T-helper 1 cell treated with Interleukin-12 subunit alpha and Interleukin-12 subunit beta and Interleukin-4 antibody, amounts not matched to agents 30 ng/mL and 1 ng/mL, for 36 hours (primary cell): Measurements from ENCODE around the gene RNMT. TPM values are rescaled to one million over a fixed set of nuclear protein-coding genes. Genes with fewer than 3 reads are reported as not detected.
"Not testable (repeated sequence)": the region's sequence is repeated elsewhere in the genome, so short reads cannot be mapped to it uniquely, and the experiment has no call there.

Experiments used
- intact Hi-C: fragments of 100-400 bp; cut with micrococcal nuclease; formaldehyde crosslinking; loops from one replicate; pipeline ENCODE4 v1.15.1; 2024
- total RNA-seq: library from RNA; stranded (reverse); gene quantifications from 2 replicates; pipeline ENCODE4 v1.2.3, GENCODE V29; 2022

RNMT gene
- total RNA-seq, 1 donor from 2014 or later, result 38.4 TPM

DNA sequence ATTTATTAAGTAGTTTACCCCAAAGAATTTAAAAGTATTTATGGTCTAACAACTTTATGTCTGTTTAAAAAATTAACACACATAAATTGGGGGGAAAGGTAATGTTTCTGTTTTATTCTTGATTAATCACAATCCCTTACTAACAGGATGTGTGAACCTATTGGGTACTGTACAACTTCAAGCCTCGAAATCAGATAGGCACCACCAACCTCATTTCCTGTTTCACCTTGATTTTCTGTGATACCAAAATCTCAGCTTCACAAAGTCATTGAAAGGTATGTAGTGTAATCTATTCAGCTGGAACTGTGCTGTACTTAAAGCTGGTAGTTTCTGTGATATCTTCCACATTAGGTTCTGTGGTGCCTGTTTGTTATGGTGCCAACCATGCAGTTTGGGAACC, 4.0 kb downstream of the RNMT start:
- intact Hi-C loops, result no loop called here

- intact Hi-C loops, result no loop called here
Observed at GRCh38 chr18:13735681-13736080, 9.2 kb downstream of the RNMT start.

DNA sequence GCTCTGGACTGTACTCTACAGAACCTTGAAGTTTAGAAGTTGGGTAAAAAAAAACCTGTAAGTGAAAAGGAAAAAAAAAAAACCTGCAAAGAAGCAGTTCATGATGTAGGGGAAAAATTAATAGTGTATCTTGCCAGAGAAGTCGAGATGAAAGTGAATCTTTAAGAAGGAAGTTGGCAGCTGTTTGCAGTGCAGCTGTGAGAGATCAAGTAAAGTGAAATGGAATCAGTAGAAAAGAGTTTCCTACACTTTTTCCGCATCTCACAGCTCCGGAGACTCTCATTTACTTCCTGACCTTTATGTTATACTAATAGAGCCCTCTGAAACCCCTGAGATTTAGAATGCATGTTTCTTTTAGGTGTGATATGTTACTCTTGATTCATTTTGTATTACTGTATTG, 19.2 kb downstream of the RNMT start:
- intact Hi-C loops, result no loop called here

DNA sequence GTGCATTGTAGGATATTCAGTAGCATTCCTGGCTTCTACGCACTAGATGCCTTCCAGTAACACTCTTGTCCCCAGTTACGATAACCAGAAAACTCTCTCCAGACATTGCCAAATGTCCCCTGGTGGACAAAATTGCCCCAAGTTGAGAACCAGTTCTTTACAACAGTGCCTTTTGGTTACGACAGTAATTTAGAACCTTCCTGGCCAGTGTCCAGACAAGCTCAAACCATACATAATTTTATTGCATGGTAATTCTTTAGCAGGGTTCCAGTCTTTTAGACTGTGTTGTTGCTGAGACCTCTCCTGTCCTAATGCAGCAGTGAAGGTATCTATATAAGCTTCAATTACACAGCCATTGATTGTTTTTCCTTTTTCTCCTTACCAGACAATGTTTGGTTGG, 20.2 kb downstream of the RNMT start:
- intact Hi-C loops, result no loop called here

GRCh38 chr18:13751599-13751998, 25.1 kb downstream of the RNMT start:
- intact Hi-C loops, result not testable (repeated sequence)

DNA sequence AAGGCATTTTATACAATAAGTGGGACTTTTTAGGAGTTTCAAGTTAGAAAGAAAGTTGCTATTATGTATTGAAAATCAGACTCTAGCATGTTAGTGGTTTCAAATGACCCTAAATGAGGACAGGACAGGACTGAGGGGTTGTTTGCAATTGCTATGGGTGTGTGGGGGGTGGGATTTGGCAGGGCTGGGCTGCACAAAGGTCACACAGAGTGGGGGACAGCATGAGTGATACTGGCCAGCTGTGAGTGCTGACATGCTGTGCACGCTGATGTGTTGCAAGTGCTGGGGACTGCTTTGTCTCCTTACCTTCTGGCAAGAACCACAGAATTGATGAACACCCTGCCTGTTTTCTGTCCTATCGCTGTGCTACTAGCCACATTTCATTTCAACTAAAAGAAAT, 29.8 kb downstream of the RNMT start:
- intact Hi-C loops, result no loop called here

DNA sequence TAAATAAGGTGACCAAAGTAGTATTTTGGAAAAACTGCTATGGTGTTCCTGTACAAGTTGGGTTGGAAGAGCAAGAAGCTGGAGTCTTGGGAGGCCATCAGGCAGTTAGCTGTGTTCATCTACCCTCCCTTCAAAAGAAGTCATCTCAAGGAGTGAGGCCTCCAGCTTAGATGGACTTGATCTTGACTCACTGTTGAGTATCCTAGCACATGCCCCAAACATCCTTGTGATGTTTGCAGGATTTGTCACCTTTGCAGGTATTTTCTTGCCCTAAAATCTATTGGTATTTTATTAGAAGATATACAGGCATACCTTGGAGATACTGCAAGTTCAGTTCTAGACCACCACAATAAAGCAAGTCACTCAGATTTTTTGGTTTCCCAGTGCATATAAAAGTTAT, 30.2 kb downstream of the RNMT start:
- intact Hi-C loops, result no loop called here

DNA sequence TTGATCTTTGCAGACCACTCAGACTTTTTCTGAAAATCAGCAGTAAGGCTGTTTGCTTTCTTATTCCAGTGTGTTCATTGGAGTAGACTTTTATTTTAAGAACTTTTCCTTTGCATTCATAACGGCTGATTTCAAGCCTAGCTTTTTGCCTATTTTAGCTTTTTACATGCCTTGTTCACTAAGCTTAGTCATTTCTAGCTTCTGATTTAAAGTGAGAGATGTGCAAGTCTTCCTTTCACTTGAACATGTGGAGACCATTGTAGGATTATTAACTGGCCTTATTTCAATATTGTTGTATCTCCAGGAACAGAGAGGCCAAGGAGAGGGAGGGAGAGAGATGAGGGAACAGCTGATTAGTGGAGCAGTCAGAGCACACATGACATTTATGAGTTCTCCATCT, 32.1 kb downstream of the RNMT start:
- intact Hi-C loops, result no loop called here

GRCh38 chr18:13760047-13760446, 33.6 kb downstream of the RNMT start:
- intact Hi-C loops, result no loop called here

GRCh38 chr18:13762690-13763439, 36.4 kb downstream of the RNMT start:
- intact Hi-C loops, result no loop called here

GRCh38 chr18:13775058-13775457, 48.6 kb downstream of the RNMT start:
- intact Hi-C loops, result no loop called here

DNA sequence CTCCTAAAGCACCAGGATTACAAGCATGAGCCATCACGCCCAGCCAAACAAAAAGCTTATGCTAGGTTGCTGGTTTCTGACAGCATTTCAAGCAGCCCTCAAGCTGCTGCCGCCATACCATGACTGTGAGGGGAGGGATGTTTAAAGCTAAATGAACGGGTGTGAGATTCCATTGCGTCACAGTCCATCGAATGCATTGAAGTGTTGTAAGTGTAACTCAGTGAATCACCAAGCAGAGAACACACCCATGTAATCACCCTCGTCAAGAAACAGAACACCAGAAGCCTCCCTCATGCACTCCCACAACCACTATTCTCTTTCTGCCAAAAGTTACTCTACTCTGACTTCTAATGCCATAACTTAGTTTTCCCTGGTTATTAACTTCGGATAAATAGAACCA, 64.7 kb downstream of the RNMT start:
- intact Hi-C loops, result no loop called here

GRCh38 chr18:13793819-13794218, 67.3 kb downstream of the RNMT start:
- intact Hi-C loops, result no loop called here

- intact Hi-C loops, result no loop called here
Observed at GRCh38 chr18:13796515-13796914, 70.0 kb downstream of the RNMT start.

- intact Hi-C loops, result no loop called here
Observed at GRCh38 chr18:13797157-13797611, 70.7 kb downstream of the RNMT start.

DNA sequence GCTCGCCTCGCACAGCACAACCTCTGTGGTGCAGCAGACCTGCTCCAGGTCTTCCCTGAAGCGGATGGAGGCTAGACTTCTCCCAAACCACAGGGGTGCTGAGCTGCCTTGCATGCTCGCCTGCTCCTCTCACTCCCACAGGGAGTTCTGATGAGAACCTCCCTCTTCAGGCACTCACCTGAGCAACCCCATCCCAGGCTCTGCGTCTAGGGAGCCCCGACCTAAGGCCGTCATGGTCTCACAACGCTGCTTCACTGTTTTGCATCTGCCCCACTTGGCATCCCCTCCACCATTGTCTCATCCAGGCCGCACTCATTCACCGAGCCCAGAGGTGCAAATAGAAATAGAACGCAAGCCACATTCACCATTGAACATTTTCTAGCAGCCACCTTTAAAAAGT, 72.9 kb downstream of the RNMT start:
- intact Hi-C loops, result no loop called here

GRCh38 chr18:13800505-13801259, 74.2 kb downstream of the RNMT start:
- intact Hi-C loops, result loop anchor here (2.0 kb wide), 1 partner anchor 584 kb away; no protein-coding TSS in a partner anchor

DNA sequence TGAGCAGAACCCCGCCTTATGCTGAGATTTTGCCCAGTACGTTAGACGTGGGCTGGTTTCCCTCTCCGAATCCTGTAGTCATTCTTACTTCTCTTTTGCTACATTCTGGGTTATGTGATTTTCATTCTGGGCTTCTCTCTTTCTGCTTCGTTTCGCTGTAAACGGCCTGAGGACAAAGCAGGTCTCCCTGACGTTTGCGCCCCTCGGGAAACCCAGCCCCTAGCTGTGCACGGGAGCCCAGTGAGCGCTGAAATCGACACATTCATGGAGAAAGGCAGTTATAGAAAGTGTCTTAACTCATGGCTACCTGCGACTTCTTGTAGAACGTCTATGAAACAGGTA, 74.8 kb downstream of the RNMT start:
- intact Hi-C loops, result loop anchor here (2.0 kb wide), 1 partner anchor 584 kb away; no protein-coding TSS in a partner anchor

DNA sequence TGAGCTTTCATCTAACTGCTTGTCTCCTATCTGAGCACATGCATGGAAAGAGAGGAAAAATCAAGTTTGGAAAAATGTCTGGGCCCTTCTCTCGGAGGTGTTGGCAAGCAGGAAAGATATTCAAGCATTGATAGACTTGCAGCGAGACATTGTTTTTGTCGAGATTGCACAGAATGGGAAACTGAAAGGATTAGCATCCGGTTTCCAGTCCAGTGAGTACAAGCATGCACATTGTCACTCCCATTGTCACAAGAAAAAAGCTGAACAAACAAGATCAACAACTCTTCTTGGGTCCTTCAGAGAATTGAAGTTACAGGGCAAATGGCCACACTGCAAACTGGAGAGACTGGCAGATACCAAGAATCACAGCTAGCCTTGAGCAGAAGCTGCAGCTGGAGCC, 77.8 kb downstream of the RNMT start:
- intact Hi-C loops, result no loop called here

DNA sequence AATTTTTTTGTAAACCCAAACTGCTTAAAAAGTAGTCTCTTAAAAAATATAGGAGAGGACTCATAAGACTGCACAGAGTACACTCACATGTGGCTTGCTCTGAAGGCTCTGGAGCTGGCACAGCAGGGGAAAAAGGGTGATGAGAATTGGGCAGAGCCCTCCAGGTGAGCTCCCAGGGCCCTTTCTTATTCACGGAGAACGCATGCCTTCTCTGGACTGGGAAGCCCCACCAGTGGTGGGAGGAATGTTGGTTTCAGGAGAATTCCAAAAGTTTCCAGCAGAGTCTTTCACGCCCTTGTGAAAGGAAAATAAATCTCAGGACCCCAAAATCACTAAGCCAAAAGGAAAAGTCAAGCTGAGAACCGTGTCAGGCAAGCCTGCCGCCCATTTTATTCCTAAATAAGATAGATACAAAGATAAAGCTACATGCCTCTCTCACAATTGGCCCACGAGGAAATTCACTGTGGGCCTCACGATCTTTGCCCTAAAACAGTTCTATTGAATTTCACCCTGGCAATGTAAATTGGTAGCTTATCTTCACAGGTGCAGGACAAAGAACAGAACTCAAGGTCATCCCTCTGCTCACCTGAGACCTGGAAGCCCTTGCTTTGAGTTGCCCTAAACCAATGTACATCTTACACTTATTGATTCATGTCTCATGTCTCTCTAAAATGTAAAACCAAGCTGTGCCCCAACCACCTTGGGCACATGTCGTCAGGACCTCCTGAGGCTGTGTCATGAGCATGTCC, 82.0 kb downstream of the RNMT start:
- intact Hi-C loops, result no loop called here

DNA sequence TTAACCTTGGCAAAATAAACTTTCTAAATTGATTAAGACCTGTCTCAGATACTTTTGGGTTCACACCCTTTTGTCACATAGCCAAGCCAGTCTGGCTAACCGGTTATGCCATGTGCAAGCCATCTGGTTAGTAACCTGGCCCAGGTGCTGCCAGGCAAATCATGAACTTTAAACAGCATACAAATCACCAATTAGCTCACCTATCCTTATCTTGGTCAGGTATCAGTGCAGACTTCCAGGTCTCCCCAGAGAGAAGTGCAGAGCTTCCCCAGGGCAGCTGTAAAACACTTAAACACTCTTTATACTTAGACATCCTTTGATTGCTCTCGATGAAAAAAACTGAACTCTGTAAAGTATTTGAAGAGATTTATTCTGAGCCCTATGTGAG, 82.6 kb downstream of the RNMT start:
- intact Hi-C loops, result no loop called here
